GM19238 (cell line): ENCODE data around the gene EIF5.
"Not testable (repeated sequence)": the region's sequence is repeated elsewhere in the genome, so short reads cannot be mapped to it uniquely, and the experiment has no call there.

Experiments used
- DNase-seq: peaks from one replicate; pipeline ENCODE4 v3.0.0; 2011; ENCODE audit warnings: low spot score; ENCODE audit not compliant: insufficient read length

The EIF5 gene

DNA sequence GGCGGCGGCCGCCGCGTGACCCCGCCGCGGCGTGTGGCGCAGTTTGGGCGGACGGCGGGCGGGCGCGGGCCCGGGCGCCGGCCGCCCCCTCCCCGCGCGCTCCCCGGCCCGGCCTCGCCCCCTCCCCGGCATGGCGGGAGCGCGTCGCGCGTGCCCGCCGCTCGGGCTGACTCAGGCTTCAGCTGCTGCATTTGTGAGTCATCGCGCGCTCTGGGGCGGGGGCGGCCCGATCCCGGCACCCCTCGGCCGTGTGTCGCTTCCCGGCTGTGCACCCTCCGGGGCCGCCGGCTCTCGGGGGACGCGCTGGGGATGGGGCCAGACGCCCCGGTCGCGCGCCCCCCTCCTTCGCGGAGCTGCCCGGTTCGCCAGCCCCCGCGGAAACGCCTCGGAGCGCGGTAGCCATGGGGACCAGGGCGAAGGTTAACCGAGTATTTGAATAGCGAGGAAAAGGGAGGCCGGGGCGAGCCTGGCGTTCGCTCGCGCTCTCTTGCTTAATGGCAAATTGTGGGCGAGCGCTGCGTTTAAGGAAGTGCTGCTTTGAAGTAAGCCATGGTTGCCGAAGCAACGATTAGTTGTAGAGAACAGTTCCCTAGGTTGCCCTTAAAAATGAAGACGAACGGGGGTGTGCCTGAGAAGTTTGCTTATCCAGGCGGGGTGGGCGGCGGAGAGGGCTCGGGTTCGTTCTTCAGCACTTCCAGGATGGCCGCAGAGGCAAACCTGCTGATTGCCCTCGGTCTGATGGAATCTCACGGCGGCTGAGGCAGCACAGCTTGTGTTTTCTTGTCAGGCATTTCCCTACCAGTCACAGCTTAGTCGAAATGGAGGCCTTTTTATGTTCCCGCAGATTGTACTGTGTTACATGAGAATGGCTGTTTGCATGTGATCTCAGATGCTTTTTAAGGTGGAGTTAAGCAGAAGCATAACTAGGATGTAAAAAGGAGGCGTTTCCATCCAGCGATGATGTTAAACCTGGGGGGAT lies 896 bp downstream of the EIF5 start:
- peak; percentile 42 for DNase-seq

DNA sequence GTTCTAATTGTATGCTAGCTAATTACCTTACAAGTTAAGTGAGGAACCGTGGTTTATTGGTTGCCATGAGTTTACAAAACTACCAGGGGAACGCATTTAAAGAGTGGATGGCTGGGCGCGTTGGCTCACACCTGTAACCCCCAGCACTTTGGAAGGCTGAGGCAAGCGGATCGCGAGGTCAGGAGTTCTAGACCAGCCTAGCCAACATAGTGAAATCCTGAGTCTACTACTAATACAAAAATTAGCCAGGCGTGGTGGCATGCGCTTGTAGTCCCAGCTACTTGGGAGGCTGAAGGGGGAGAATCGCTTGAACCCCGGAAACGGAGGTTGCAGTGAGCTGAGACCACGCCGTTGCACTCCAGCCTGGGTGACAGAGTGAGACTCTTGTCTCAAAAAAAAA lies 2.2 kb downstream of the EIF5 start:
- no peak for DNase-seq

DNA sequence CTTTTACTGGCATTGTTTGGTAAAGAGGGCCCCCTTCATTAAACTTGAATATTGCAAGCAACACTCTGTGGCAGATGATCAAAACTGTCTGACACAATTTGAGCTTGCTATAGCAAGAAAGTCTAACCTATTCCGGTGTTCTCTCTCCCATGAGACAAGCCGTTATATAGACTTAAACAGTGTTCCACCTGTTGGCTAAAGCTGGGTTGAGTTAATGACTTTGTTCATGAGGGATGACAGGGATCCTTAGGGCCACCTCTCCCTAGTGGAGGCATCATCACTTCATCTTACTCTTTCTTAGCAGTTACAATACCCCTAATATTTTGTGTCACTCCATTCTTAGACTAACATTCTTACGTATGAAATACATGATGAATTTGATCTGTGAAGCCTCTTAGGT lies 3.8 kb downstream of the EIF5 start:
- DNase-seq, result no peak

DNA sequence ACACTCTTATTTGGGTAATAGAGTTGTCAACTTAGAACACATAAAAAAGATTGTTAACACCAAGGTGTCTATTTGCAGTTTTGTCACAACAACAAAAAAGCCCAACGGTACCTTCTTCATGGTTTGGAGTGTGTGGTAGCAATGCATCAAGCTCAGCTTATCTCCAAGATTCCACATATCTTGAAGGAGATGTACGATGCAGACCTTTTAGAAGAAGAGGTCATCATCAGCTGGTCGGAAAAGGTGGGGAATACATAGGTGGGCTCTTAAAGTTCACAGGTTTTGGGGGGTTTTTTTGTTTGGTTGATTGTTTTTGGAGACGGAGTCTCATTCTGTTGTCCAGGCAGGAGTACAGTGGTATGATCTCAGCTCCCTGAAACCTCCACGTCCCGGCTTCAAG lies 5.5 kb downstream of the EIF5 start:
- no peak for DNase-seq

DNA sequence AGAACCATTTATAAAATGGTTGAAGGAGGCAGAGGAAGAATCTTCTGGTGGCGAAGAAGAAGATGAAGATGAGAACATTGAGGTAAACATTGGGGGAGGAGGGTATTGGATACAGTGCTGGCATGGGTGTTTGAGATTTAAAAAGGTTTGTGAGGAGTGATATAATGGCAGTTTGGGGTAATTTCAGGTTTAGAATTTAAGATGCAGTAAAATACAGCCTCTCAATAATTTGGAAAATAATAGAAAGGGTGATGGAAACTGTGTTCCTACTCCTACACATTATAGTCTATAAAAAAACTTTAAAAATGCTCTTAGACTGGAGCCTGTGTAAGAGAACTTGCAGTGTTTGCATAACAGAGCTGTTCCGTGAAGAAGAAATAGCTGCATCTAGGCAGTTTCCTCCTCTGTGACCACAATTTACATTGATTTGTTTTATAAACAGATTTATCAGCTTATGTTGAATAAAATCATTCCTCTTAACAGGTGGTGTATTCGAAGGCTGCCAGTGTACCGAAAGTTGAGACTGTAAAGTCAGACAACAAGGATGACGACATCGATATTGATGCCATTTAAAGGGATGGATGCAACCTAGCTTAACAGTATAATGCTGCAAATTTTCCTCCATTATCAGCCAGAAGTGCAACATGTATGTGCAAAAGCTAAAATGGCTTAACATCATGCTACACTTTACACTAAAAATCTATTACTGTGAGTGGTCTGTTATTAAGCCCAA lies 6.6 kb downstream of the EIF5 start:
- no peak for DNase-seq

DNA sequence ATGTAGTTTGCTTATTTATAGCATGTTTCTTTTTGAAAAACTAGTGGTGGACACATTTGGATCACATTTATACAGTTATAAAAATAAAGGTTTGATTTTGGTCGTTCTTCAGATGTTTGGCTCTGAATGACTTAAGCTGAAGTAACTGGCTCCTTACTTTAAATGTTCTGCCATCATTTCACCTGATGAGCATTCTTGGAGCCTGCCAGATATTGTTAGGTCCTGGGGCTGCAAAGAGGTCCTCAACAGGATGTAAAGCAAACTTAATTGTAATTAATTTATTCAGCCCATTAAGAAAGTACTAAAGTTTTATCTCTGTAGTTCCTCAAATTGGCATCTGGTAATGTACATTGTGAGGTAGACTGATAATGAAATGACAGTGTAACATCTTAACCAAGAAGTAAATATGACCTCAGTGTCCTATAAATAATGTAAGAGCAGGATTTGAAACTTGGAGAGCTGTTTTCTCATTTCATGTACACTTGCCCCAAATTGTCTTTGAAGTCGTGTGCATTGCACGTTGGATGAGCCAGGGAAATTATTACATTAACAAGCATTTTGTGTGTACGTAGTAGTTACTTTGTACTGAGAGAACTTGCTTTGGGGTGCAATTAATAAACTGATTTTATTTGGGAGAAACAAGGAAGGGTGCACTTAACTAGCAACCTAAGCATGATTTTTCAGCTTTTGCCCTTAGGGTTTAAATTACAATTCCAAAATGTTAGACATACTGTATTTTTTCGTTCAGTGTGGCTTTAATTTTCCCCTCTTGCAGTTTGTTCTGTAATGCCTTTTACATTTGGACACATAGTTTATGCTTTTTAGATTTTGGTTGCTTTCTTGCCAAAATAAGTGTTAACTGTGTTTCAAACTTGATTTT lies 7.5 kb downstream of the EIF5 start:
- no peak for DNase-seq

DNA sequence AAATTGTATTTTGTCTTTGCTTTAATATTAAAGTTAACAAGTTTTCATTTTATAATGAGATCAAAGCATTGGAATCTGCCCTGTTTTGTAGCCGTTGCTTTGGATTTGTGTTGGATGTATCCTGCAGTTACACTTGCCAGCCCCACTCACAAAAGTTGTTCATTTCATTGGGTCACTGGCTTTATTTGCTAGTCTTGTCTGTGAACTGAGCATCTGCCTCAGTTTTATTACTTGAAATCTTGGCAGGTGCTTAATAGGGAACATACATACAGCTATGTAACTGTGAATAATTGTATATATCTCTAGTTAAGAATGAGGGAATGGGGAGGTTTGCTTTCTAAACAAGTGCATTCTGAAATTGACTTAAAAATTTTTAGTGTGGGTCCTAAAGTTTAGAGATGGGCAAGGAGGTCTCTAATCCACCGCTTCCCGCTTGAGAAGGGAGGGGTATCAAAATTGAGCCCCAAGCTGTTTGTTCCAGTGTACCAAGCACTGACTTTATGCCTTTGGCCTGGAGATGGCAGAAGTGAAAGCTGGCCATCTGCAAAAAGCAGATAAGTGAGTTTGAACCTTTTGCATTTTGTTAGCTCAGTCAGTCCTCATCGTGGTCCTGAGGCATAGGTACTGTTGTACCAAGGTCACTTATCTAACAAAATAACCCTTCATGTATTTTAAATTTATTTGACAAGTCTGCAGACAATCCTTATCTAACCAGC lies 9.3 kb downstream of the EIF5 start:
- no peak for DNase-seq

DNA sequence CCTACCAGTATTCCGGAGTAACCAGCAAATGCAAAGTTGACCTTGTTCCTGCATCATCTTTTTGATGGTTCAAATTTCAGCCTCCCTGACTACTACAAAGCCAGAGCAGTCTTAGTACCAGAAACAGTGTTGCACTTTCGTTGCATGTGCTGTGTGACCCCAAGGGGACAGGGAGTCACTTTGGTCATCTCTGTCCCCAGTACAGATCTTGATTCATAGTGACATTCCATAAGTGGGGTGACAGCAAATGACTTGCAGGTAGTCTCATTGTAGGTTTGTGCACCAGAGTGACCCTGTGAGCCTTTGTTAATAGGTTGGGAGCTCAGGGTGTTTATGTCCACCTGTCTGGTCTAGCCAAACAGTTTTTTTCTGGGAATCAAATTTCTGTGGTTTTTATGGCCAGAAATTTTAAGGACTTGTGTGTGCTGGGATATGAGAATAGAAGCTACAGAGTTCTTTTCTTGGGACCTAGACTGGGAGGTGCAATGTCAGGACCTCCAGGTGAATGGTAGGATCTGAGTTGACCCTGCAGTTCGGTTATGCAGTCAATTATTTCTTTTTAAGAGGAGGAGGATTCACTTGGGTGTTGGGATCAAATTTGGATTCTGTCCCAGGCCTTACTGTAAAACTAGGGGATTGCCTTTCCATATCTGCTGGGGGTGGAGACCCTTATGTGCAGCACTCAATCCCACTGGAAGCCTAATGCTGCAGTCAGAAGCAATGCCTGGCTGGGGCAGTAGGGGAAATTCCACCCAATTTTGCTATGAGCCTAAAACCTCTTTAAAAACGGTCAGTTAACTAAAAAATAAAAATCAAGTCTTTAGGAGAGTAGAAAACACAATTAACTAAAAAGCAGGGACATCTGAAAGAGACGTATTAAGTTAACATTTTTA lies 10.1 kb downstream of the EIF5 start:
- DNase-seq, result no peak

DNA sequence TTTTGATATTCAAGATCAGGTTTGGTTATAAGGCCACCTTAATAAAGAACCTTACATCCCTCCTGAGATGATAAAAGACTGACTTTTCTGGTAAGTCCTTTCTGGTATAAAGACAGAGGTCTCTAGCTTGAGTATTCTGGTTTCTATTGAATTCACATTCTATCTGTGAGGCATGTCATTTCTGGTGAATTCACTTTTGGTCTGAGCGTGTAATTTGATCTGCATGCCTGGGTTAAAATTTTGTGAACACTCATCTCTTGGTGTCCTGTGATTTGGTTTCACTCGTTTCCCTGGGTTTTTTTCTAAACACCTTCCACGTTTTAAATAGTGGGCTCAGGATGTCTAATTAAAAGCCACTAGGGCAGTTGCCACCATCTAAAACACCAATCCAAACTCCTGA lies 12.2 kb downstream of the EIF5 start:
- no peak for DNase-seq

DNA sequence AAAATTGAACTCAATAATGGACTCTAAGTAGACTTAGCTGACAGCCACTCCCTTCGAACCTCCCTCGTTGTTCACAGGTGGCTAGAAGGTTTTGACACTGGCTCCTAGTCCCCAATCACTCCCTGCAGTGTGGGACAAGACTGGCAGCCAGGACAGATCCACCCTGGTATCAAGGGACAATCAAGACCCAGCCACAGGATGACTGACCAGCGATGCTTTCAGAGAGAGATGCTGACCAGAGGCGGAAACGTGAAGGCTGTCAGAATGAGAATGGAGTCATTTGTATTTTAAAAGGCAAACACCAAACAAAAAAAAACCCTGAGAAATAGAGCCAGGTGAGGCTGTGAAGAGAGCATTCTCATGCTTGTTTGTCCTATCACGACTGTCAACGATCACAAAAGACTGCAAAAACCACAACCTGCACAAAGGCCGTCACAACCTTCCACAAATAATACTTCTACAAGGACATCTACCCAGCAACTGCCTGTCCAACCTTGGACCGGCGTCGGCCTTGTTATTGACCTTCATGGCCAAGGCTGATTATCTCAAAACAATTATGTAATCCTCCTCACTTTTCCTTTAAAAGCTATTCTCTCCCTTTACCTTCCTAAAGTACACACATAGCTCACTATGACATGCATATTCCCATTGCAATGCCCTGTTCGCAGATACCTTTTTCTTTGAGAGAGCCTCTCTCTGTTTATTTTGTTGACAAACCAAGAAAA lies 13.2 kb downstream of the EIF5 start:
- DNase-seq, result no peak

DNA sequence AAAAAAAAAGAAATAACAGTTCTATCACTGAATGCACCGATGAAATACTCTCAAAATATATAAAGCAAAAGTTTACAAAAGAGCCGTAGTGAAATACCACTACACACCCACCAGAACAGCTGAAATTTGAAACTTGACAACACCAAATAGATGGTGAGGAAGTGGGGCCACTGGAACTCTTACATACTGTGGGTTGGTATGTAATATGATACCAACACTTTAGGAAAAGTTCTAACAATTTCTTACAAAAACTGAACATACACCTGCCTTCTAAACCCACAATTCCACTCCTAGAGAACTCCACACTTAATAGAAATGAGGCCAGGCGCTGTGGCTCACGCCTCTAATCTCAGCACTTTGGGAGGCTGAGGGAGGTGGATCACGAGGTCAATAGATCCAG lies 14.1 kb downstream of the EIF5 start:
- no peak for DNase-seq

DNA sequence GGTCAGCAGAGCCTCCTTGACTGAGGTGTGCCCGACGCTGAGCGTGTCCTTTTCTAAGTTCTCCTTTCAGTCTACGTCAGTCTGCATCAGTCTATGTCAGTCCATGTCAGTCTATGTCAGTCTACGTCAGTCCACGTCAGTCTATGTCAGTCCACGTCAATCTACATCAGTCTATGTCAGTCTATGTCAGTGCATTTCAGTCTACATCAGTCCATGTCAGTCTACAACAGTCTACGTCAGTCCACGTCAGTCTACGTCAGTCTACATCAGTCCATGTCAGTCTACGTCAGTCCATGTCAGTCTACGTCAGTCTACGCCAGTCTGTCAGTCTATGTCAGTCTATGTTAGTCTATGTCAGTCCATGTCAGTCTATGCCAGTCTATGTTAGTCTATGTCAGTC lies 15.9 kb downstream of the EIF5 start:
- DNase-seq, result no peak

DNA sequence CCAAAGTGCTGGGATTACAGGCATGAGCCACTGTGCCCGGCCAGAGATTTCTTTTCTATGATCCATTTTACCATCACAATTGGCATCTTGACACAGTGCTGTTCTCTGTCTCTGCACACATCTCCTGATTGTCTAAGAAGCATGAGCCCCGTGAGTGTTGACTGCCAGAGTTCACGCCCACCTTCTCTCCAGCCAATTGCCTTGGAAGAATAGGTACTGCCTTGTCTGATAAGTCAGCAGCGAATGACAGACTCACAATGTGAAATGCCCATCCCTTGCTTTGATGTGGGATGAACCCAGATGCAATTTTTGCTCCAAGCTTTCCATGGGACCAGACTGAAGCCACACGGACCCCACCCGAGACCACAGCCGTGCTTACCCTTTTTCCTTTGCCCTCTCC lies 19.3 kb downstream of the EIF5 start:
- no peak for DNase-seq

DNA sequence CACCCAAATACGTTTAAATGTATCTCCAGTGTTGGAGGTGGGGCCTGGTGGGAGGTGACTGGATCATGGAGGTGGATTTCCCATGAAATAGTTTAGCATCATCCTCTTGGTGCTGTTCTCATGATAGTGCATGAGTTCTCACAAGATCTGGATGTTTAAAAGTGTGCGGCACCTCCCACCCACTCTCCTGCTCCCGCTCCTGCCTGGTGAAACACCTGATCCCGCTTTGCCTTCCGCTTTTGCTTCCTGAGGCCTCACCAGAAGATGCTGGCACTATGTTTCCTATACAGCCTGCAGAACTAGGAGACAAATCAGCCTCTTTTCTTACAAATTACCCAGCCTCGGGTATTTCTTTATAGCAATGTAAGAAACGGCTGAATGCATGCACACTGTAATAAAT lies 20.1 kb downstream of the EIF5 start:
- no peak for DNase-seq

DNA sequence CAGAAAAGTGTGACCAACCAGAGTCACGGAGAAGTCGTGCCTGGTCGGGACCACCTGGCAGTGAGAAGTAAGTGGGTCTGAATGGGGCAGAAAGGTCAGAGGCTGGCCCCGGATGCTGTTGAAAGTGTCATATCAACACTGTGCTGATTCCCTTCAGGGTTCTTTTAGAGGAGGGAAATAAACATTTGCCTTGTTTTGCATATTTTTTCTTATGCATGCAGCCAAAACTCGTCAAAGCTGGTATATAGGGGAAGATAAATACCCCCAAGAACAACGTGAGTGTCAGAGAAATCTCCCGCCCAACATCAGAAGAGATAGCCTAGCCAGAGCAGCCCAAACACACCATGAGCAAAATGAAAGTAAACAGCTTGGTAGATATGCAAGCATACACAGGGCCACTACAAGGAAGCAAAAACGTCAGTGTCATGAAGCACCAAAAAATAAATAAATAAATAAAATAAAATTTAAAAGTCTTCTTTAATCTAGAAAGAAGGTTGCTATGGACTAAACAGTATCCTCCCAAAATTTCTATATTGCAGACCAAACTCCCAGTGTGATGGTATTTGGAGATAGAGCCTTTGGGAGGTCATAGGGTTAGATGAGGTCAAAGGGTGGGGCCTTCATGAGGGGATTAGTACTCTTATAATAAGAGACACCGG lies 22.1 kb downstream of the EIF5 start:
- no peak for DNase-seq

DNA sequence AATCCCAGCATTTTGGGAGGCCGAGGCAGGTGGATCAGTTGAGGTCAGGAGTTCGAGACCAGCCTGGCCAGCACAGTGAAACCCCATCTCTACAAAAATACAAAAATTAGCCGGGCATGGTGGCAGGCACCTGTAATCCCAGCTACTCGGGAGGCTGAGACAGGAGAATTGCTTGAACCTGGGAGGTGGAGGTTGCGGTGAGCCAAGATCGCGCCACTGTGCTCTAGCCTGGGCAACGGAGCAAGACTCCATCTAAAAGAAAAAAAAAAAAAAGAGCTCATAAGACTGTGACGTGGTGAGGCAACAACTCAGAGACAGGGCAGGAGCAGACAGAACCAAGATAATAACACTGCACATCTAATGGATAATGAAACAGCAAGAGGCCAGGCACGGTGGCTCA lies 23.5 kb downstream of the EIF5 start:
- not testable (repeated sequence) for DNase-seq

DNA sequence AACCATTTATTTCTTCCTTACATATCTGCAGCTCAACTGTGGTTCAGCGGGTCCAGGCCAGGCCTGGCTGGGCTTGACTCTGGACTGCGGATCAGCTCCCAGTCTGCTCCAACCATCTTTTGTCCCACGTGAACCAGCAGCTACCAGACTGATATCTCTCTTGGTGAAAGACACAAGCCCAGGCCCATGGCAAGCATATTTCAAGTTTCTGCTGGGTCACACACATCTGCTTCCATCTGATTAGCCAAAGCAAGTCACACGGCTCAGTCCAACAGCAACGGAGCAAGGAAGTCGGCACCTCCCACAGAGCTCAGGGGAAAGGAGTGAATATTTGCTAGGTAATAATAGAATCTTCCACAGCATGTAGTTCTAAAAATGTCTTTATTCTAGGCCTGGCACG lies 26.5 kb downstream of the EIF5 start:
- DNase-seq, result no peak

DNA sequence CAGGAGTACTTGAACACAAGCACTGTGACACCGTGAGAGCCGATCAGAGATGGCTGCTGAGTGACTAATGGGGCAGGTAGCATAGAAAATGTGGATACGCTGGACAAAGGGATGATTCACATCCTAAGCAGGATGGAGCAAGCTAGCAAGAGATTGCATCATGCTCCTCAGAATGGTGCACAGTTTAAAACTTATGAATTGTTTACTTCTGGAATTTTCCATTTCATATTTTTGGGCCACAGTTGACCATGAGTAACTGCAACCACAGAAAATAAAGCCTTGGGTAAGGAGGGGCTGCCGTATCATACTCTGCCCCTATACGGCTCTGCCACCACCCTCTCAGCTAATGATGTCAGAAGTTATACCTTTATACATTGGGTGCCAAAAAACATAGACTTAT lies 27.8 kb downstream of the EIF5 start:
- DNase-seq, result no peak

DNA sequence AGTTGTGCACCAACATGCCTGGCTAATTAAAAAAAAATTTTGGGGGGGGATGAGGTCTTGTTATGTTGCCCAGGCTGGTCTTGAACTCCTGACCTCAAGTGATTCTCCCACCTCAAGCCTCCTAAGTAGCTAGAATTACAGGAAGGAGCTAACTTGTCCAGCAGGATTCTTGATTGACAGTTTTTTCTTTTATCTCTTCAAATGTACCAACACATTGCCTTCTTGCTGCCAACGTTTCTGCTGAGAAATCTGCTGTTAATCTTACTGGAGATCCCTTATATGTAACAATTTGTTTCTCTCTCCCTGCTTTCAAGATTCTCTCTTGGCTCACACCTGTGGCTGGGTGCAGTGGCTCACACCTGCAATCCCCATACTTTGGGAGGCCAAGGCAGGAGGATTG lies 28.7 kb downstream of the EIF5 start:
- no peak for DNase-seq
